Bronchial epithelial cell (primary cell): ENCODE data around the gene ABCC3. TPM values are rescaled to one million over a fixed set of nuclear protein-coding genes. Genes with fewer than 3 reads are reported as not detected.

Experiments
- DNase-seq: peaks from one replicate; pipeline ENCODE4 v3.0.0-alpha.2; 2010; ENCODE audit warnings: low read depth
- FAIRE-seq: peaks from 2 replicates; lab custom pipeline; 2011; peaks lifted over from hg19 to GRCh38; lab: Jason Lieb, UNC
- H3K27me3 ChIP-seq: 2 replicates; pipeline ENCODE4 v1.5.1; 2011; ENCODE audit warnings: low read length; ENCODE audit not compliant: control insufficient read depth, insufficient read depth
- H3K36me3 ChIP-seq: 2 replicates; pipeline ENCODE4 v1.5.1; 2011; ENCODE audit warnings: low read length; ENCODE audit not compliant: control insufficient read depth, insufficient read depth
- H3K4me3 ChIP-seq: 2 replicates; pipeline ENCODE4 v1.5.1; 2011; ENCODE audit warnings: mild to moderate bottlenecking, low read depth, low read length, control low read depth
- CTCF ChIP-seq: IDR thresholded peaks from 2 replicates; pipeline ENCODE4 v1.5.1; 2011; ENCODE audit warnings: mild to moderate bottlenecking, moderate library complexity, low read length, control low read depth, inconsistent platforms; ENCODE audit not compliant: insufficient read depth, severe bottlenecking
- total RNA-seq: library from RNA; depleted of rRNA; stranded (reverse); fragments of >200 nt; gene quantifications from 2 replicates; pipeline ENCODE4 v1.2.1, GENCODE V29; 2014

ABCC3 gene
- total RNA-seq, 1 donor from 2014 or later = 33.2 TPM

GRCh38 chr17:50613007-50613992 is 21.4 kb upstream of the ABCC3 start:
- no peaks in the 10 kb centered on the region for H3K36me3 ChIP-seq
- no peak overlapping the region for H3K4me3 ChIP-seq
- TF ChIP-seq CTCF = no peak
- FAIRE-seq = no peak
- peak; percentile 15 for DNase-seq
- no peaks in the 10 kb centered on the region for H3K27me3 ChIP-seq

- H3K27me3 ChIP-seq = no peaks in the 10 kb centered on the region
- FAIRE-seq (no peak), DNase-seq (no peak)
- no peaks in the 10 kb centered on the region for H3K36me3 ChIP-seq
- no peak overlapping the region for H3K4me3 ChIP-seq
- no peak for TF ChIP-seq CTCF
These were observed 20.1 kb upstream of the ABCC3 start for GRCh38 chr17:50614471-50615051.

GRCh38 chr17:50615828-50616227 is 18.9 kb upstream of the ABCC3 start:
- DNase-seq = peak; percentile 46
- TF ChIP-seq CTCF = no peak
- Histone ChIP-seq H3K27me3 (no peaks in the 10 kb centered on the region), H3K36me3 (no peaks in the 10 kb centered on the region), H3K4me3 (no peak overlapping the region)
- FAIRE-seq = peak; percentile 90

GRCh38 chr17:50618300-50618699 is 16.4 kb upstream of the ABCC3 start:
- H3K4me3 ChIP-seq = no peak overlapping the region
- DNase-seq (peak; percentile 25), FAIRE-seq (peak; percentile 7)
- H3K27me3 ChIP-seq = peaks cover 5% of the 10 kb centered on the region
- no peaks in the 10 kb centered on the region for H3K36me3 ChIP-seq
- no peak for TF ChIP-seq CTCF

GRCh38 chr17:50618941-50619340 is 15.7 kb upstream of the ABCC3 start:
- H3K36me3 ChIP-seq = no peaks in the 10 kb centered on the region
- FAIRE-seq (no peak), DNase-seq (peak; percentile 22)
- H3K4me3 ChIP-seq = no peak overlapping the region
- TF ChIP-seq CTCF = no peak
- peaks cover 5% of the 10 kb centered on the region for H3K27me3 ChIP-seq
